ENCODE data around the gene ZNF615. TPM values are rescaled to one million over a fixed set of nuclear protein-coding genes. Genes with fewer than 3 reads are reported as not detected.
"Not testable (repeated sequence)": the region's sequence is repeated elsewhere in the genome, so short reads cannot be mapped to it uniquely, and the experiment has no call there.

ZNF615 gene
- total RNA-seq, 1 experiment from 2014 or later, result 11.4 TPM

GRCh38 chr19:52007451-52007805, 583 bp downstream of the ZNF615 start:
- Histone ChIP-seq H3K9me3 (replicated peaks) (peaks cover 4% of the 10 kb centered on the region; the same call in 1 of the 2 replicates), H3K36me3 (peaks cover 5% of the 10 kb centered on the region), H3K4me1 (peaks cover 4% of the 10 kb centered on the region; the same call in 1 of the 2 replicates), H3K27ac (peak overlapping the region; percentile 94), H3K27me3 (no peaks in the 10 kb centered on the region), H3K4me3 (peak overlapping the region; percentile 83)
- DNase-seq, result peak; percentile 10 to 41

- H3K4me3 ChIP-seq, result no peak overlapping the region
- no peaks in the 10 kb centered on the region for H3K4me1 ChIP-seq
- no peak overlapping the region for H3K27ac ChIP-seq
- peaks cover 63% of the 10 kb centered on the region for H3K36me3 ChIP-seq
- H3K9me3 ChIP-seq (replicated peaks), result peaks cover 47% of the 10 kb centered on the region
- H3K27me3 ChIP-seq, result no peaks in the 10 kb centered on the region
- DNase-seq, result no peak
These were observed 13.9 kb downstream of the ZNF615 start for GRCh38 chr19:51994048-51994644.

GRCh38 chr19:51993422-51993821, 14.6 kb downstream of the ZNF615 start:
- Histone ChIP-seq H3K27me3 (no peaks in the 10 kb centered on the region), H3K4me3 (no peak overlapping the region), H3K4me1 (no peaks in the 10 kb centered on the region), H3K9me3 (replicated peaks) (peaks cover 44% of the 10 kb centered on the region), H3K27ac (no peak overlapping the region), H3K36me3 (peaks cover 56% of the 10 kb centered on the region)
- DNase-seq, result no peak

GRCh38 chr19:51986309-51987291, 21.4 kb downstream of the ZNF615 start, which contains the start of gene ZNF350:
Gene ZNF350 (minus strand): TSS chr19:51986840. CDS start chr19:51974360, 12,480 bp downstream.
- peak within 1 kb of the TSS; percentile 58 for H3K27ac ChIP-seq
- no peaks in the 10 kb centered on the region for H3K4me1 ChIP-seq
- peak; percentile 91 to 94 for DNase-seq
- H3K9me3 ChIP-seq (replicated peaks), result peaks cover 18% of the 10 kb centered on the region
- no peaks in the 10 kb centered on the region for H3K27me3 ChIP-seq
- 0 out of 2 replicates have a peak, but pooled peaks cover 3% of the 10 kb centered on the region for H3K36me3 ChIP-seq
- peak within 1 kb of the TSS; percentile 76 for H3K4me3 ChIP-seq

GRCh38 chr19:51983361-51983760, 24.6 kb downstream of the ZNF615 start:
- Histone ChIP-seq H3K27me3 (no peaks in the 10 kb centered on the region), H3K4me3 (no peak overlapping the region), H3K4me1 (no peaks in the 10 kb centered on the region), H3K27ac (no peak overlapping the region), H3K9me3 (replicated peaks) (peaks cover 30% of the 10 kb centered on the region), H3K36me3 (no peaks in the 10 kb centered on the region)
- DNase-seq, result no peak

GRCh38 chr19:51980926-51981325, 27.1 kb downstream of the ZNF615 start:
- peaks cover 21% of the 10 kb centered on the region for H3K9me3 ChIP-seq (replicated peaks)
- H3K27me3 ChIP-seq, H3K4me3 ChIP-seq, H3K27ac ChIP-seq, DNase-seq, H3K36me3 ChIP-seq, H3K4me1 ChIP-seq: not testable (repeated sequence)

- H3K27me3 ChIP-seq, result no peaks in the 10 kb centered on the region
- peaks cover 18% of the 10 kb centered on the region for H3K9me3 ChIP-seq (replicated peaks)
- DNase-seq, result no peak
- H3K27ac ChIP-seq, result no peak overlapping the region
- no peak overlapping the region for H3K4me3 ChIP-seq
- H3K4me1 ChIP-seq, result no peaks in the 10 kb centered on the region
- no peaks in the 10 kb centered on the region for H3K36me3 ChIP-seq
These were observed 27.8 kb downstream of the ZNF615 start for GRCh38 chr19:51980116-51980736.

- Histone ChIP-seq H3K27me3 (no peaks in the 10 kb centered on the region), H3K27ac (no peak overlapping the region), H3K36me3 (peaks cover 2% of the 10 kb centered on the region), H3K9me3 (replicated peaks) (peaks cover 18% of the 10 kb centered on the region), H3K4me1 (no peaks in the 10 kb centered on the region), H3K4me3 (no peak overlapping the region)
- no peak for DNase-seq
These were observed 29.1 kb downstream of the ZNF615 start for GRCh38 chr19:51978882-51979281.

GRCh38 chr19:51977346-51977745, 30.7 kb downstream of the ZNF615 start:
- H3K27me3 ChIP-seq, result no peaks in the 10 kb centered on the region
- H3K36me3 ChIP-seq, result peaks cover 16% of the 10 kb centered on the region
- no peak overlapping the region for H3K4me3 ChIP-seq
- peaks cover 29% of the 10 kb centered on the region for H3K9me3 ChIP-seq (replicated peaks)
- no peaks in the 10 kb centered on the region for H3K4me1 ChIP-seq
- no peak for DNase-seq
- H3K27ac ChIP-seq, result no peak overlapping the region

GRCh38 chr19:51976852-51977251, 31.2 kb downstream of the ZNF615 start:
- peaks cover 34% of the 10 kb centered on the region for H3K9me3 ChIP-seq (replicated peaks)

GRCh38 chr19:51975787-51976186, 32.2 kb downstream of the ZNF615 start:
- H3K36me3 ChIP-seq, result peaks cover 29% of the 10 kb centered on the region
- DNase-seq, H3K4me3 ChIP-seq, H3K27me3 ChIP-seq, H3K4me1 ChIP-seq, H3K27ac ChIP-seq: not testable (repeated sequence)
- peaks cover 43% of the 10 kb centered on the region for H3K9me3 ChIP-seq (replicated peaks)

More at GRCh38 chr19:51976852-51977251, 31.2 kb downstream of the ZNF615 start:
- Histone ChIP-seq H3K27me3 (no peaks in the 10 kb centered on the region), H3K4me1 (no peaks in the 10 kb centered on the region), H3K4me3 (no peak overlapping the region), H3K36me3 (peaks cover 19% of the 10 kb centered on the region), H3K27ac (no peak overlapping the region)
- DNase-seq, result no peak

GRCh38 chr19:51971624-51972023, 36.4 kb downstream of the ZNF615 start:
- Histone ChIP-seq H3K36me3 (peaks cover 54% of the 10 kb centered on the region), H3K27ac (no peak overlapping the region), H3K27me3 (no peaks in the 10 kb centered on the region), H3K4me3 (no peak overlapping the region), H3K4me1 (no peaks in the 10 kb centered on the region), H3K9me3 (replicated peaks) (peaks cover 37% of the 10 kb centered on the region)
- peak; percentile 41 to 42 for DNase-seq

- H3K36me3 ChIP-seq, result peaks cover 62% of the 10 kb centered on the region
- H3K4me1 ChIP-seq, result no peaks in the 10 kb centered on the region
- no peak overlapping the region for H3K27ac ChIP-seq
- no peaks in the 10 kb centered on the region for H3K27me3 ChIP-seq
- H3K4me3 ChIP-seq, result no peak overlapping the region
- no peak for DNase-seq
- H3K9me3 ChIP-seq (replicated peaks), result peaks cover 40% of the 10 kb centered on the region
These were observed 37.3 kb downstream of the ZNF615 start for GRCh38 chr19:51970718-51971117.

- no peak for DNase-seq
- H3K9me3 ChIP-seq (replicated peaks), result peaks cover 11% of the 10 kb centered on the region
These were observed 42.4 kb downstream of the ZNF615 start for GRCh38 chr19:51965583-51965982.

More at GRCh38 chr19:51965583-51965982, 42.4 kb downstream of the ZNF615 start:
- Histone ChIP-seq H3K4me1 (no peaks in the 10 kb centered on the region), H3K4me3 (no peak overlapping the region), H3K27ac (no peak overlapping the region), H3K27me3 (no peaks in the 10 kb centered on the region), H3K36me3 (peaks cover 52% of the 10 kb centered on the region)

Data from SJCRH30 (cell line).